Measurements from ENCODE around the gene RCSD1.

DNA sequence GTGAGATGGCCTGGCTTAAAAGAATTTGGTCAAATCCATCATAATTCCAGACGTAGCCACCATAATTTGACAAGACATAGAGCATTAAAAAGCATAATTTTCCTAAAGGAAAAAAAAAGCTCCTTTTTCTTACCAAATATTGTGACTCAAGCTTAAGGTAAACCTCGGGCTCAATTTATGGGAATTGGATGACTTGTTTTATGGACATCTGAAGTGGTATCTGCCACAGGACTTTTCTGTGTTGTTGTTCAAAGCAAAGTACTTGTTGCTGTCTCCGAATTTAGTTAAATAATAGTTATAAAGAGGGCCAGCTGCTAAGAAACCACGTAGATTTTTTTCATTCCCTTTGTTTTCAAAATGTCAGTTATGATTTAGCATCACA, 92.8 kb downstream of the RCSD1 start:
- TF ChIP-seq BHLHE40 (IDR thresholded peaks at IDR 0.05; ENCODE audit: low read depth, low read length) (no peak), CTCF (conservative IDR thresholded peaks at IDR 0.05; ENCODE audit: low read depth, low read length) (no peak), RFX5 (IDR thresholded peaks at IDR 0.05; ENCODE audit: low read depth, low read length) (no peak), FOS (IDR thresholded peaks at IDR 0.05; ENCODE audit: low read depth, low read length) (no peak)

All from IMR-90 (cell line).